SKM-1 (cell line): ENCODE data around the gene TRIM62.
"Not testable (repeated sequence)": the region's sequence is repeated elsewhere in the genome, so short reads cannot be mapped to it uniquely, and the experiment has no call there.

Experiments used
- DNase-seq: peaks from one replicate; lab custom pipeline; 2025; ENCODE audit not compliant: unreplicated experiment; lab: John Stamatoyannopoulos, UW

TRIM62 gene

DNA sequence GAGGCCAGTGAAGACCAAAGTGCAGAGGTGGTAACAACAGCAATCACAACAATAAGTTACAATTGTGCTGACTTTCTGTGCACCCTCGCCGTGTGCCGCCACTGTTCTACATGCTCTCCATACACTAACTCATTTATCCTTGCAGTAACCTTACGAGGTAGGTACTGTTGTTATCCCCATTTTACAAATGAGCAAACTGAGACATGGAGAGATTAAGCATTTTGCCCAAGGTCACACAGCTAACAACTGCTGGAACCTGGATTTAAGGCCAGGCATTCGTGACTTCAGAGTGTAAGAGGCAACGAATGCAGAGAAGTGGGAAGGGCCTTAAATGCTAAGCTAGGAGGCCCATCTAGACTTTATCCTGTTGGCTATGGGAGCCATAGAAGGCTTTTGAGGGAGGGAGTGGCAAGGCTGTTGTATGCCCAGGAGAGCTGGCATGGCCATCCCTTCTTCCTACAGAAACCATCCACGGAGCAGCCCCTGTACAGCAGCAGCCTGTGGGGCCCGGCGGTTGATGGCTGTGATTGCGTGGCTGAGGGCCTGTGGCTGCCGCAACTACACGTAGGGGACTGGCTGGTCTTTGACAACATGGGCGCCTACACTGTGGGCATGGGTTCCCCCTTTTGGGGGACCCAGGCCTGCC is 64.3 kb downstream of the TRIM62 start:
- no peak for DNase-seq

GRCh38 chr1:33111965-33112364 is 69.9 kb downstream of the TRIM62 start:
- DNase-seq = no peak

GRCh38 chr1:33110477-33110876 is 71.4 kb downstream of the TRIM62 start:
- DNase-seq = no peak

DNA sequence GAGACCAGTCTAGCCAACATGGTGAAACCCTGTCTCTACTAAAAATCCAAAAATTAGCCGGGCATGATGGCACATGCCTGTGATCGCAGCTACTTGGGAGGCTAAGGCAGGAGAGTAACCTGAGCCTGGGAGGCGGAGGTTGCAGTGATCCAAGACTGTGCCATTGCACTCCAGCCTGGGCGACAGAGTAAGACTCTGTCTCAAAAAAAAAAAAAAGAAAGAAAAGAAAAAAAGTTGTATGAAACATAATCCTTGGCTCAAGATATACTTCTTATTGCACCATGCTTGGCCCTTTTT is 81.8 kb downstream of the TRIM62 start:
- not testable (repeated sequence) for DNase-seq

DNA sequence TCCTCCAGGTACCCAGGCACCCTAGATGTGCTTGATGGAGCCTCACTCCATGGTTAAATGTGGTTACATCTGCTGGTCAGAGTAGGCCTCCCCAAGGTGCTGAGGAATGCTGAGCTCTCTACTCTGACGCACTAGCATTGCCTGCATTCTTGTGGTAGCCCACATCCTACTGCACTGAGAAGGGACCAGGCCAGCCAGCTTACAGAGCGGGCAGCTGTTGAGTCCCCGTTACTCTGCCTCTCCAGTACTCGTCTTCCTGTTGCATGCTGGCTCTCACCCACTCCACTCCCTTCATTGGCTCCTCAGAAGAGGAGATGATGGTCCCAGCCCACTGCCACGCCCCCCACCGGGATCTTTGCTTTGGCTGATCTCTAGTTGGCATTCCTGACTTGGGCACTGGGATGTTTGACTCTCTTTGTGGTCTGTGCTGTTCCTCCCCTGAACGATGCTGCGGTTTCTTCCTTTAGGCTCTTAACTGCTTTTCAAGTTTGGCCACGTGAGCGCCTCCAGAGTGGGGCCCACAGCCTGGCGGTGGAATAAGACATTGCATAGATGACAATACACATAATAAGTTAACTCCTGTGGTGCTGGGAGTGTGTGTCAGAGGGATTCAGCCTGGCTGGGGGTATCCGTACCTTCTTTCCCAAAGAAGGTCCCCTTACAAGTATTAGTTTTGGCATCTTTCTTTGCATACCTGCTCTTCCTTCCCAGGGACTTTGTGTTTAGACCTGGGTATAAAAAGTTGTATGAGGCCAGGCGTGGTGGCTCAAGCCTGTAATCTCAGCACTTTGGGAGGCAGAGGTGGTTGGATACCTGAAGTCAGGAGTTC is 82.3 kb downstream of the TRIM62 start:
- DNase-seq = peak; percentile 80

GRCh38 chr1:33098371-33098770 is 83.5 kb downstream of the TRIM62 start:
- no peak for DNase-seq

DNA sequence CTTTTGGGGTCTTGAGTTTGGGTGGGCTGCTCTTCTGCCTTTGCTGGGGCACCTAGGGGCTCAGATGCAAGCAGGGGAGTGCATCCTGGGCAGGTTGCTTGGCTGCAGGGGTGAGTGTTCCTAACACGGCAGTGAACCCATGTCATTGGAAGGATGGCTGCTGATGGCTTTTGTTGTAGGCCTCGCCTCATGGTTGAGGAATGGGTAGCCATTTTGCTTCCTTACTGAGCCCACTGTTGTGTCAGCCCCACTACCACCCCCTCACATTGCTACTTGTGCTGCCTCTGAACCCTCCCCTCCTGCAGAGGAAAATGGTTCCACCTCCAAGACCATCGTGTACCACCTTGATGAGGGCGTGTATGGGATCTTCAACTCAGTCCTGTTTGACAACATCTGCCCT is 84.1 kb downstream of the TRIM62 start:
- no peak for DNase-seq

DNA sequence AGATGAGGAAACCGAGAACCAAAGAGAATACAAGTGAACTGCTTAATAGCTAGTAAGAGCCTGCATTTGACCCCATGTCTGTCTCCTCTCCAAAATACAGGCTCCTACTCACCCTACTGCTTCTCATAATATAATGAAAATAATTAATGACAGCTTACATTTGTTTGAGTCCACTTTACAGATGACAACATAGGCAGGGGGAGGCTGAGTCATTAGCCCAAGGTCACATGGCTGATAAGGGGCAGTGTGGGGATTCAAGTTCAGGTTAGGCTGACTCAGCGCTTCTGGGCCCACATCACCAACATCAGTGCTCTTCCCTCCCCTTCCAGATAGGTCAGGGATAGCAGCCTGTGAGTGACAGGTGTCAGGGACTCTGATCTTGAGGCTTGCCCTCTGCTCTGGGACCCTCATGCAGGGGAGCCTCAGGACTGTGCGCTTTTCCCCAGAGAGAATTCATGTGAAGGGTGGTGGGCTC is 84.7 kb downstream of the TRIM62 start:
- DNase-seq = no peak

- DNase-seq = no peak
Measured at GRCh38 chr1:33096363-33097005, 85.4 kb downstream of the TRIM62 start.
